GM21515 (cell line): ENCODE measurements around the gene GEN1.

Experiments
- ATAC-seq: cut with Tn5 transposase; IDR thresholded peaks from one replicate; pipeline ENCODE4 v1.9.1; 2021; ENCODE audit not compliant: unreplicated experiment

Gene GEN1, protein sequence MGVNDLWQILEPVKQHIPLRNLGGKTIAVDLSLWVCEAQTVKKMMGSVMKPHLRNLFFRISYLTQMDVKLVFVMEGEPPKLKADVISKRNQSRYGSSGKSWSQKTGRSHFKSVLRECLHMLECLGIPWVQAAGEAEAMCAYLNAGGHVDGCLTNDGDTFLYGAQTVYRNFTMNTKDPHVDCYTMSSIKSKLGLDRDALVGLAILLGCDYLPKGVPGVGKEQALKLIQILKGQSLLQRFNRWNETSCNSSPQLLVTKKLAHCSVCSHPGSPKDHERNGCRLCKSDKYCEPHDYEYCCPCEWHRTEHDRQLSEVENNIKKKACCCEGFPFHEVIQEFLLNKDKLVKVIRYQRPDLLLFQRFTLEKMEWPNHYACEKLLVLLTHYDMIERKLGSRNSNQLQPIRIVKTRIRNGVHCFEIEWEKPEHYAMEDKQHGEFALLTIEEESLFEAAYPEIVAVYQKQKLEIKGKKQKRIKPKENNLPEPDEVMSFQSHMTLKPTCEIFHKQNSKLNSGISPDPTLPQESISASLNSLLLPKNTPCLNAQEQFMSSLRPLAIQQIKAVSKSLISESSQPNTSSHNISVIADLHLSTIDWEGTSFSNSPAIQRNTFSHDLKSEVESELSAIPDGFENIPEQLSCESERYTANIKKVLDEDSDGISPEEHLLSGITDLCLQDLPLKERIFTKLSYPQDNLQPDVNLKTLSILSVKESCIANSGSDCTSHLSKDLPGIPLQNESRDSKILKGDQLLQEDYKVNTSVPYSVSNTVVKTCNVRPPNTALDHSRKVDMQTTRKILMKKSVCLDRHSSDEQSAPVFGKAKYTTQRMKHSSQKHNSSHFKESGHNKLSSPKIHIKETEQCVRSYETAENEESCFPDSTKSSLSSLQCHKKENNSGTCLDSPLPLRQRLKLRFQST

DNA sequence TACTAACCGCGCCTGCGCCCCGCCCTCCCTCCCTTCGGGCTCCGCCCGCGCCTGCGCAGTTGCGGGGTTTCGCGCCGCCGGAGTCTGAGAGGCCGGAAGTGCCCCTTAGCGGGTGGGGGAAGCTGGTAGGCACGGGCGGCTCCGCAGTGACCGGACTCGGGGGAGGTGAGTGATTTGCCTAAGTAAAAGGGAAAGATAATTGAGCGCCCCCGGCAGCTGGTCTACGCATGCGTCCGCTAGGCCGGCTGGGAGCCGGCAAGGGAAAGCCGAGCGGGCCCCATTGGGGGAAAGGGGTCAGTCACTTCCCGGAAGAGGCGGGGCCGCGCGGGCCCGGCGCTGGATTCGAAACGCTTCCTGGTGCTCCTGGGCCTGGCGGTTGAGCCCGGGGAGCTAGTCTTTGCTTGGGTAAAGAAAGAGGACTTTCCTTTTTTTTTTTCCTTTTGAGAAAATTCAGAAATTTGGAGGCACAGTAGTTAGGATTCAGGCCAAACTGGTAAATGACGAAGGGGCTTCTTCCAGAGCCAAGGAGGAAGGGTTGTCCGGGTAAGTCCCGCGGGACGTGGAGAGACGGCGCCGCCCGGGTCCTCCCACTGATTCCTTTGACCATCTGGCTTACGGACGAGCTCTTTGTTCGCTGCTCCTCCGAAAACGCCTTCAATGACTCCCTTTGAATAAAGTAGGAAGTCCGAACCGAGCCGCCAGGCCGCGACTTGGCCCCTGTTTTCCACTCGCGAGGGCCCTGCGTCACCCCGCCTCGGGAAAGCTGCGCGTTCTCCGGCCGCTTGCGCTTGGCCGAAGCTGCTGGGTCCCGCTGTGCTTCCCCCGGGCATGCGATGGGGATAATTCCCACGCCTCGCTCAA is at the start of gene GEN1, which contains the start of gene SMC6:
GEN1 (plus strand) TSS at position 336 of the 861 bp plus-strand sequence. CDS start 5,806 bp downstream, outside the sequence.
SMC6 (minus strand) TSS at position 8 of the 861 bp plus-strand sequence. CDS start 7,864 bp downstream, outside the sequence.
- ATAC-seq: peak; percentile 59

DNA sequence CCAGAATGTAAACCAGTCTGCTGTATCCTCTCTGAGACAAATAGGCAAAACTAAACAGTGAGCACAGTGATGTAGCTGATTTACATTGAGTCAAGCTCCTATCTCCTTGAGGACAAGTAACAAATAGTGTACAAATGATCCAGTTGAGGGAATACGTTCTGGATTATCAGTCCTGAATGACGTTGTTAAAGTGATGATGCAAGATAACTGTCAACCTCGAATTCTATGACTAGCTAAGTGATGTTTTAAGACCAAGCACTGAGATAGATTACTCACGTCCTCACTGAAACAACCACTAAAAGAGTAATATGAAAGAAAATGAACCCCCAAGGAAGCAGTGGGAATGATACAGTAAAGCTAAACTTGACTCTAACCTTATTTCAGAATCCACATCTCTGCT is 47.1 kb upstream of the GEN1 start:
- no peak for ATAC-seq

DNA sequence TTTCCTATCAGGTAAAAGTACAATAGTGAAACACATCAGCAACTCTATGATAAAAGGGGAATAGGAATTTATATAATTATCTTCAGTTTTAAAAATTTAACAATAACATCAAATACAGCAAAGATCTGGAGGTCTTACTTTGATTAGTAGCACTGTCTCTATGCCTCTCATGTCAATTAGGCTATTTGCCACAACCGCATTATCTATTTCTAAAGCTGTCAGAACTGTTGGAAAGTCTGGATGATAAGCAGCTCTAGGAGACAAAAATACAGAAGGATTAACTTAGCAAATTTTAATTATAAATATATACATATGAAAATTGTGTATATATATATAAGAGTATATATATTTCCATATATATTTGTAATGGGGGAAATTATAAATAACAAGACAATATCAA is 45.4 kb upstream of the GEN1 start:
- ATAC-seq: no peak

DNA sequence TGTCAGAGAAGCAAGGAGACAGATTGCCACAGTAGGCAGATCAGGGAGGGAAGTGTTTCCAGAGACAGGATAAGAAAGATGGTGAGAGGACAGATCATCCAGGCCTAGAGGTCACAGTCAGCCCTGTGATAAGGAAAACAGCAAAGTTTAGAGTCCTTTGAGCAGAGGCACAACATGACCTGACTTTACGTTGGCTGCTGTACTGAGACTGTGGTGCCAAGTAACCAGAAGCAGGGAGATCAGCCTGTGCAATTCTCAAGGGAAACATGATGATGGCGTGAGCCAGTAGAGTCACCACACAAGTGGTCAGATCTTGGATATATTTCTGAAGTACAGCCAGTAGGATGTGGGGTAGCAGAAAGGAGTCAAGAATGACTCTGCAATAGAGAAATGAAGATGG is 44.0 kb upstream of the GEN1 start:
- no peak for ATAC-seq

DNA sequence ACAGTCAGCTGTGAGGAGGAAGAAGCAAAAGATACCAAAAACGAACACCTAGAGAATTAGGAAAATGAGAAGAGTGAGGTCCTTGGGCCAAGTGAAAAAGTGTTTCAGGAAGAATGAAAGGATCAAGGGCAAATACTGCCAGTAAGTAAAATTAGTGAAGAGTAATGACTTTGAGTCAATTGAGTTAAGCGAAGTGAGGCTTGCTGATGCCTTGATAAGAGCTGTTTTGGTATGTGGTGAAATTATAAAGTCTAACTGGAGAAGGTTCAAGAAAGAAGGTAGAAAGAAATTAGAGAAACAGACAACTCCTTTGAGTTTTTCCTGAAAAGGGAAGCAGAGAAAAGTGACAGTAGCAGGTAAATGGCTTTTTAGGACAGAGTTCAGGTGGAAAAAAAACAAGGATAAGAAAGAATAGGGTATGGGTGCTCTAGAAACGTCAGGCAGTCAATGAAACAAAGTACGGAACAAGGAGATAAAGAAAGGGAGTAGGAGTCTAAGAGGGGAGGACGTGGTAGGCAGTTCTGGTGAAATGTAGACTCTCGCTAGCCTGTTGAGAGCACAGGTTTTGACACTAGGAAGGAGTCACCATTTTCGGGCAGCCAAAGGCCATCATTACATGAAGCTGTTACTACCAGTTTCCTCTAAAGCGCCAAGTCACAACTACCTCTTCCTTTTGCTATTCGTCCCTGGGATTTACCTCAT is 43.2 kb upstream of the GEN1 start:
- ATAC-seq: no peak

DNA sequence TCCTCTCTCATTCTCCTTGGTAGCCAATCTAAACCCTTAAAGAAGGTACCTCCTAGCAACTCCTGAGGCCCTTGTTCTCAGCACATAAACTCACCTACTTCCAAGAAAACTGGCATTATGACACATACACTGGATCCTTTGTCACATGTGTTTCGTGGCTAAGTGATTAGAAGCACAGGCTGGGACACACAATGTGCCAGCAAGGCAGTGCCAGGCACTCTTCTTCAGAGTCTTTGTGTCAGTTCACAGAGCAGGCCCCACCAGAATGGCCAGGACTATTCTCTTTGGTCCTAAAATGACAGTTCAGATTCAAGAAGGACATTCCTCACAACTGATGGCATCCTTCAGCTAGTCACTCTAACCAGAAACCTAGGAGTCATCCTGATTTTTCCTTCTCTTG is 40.6 kb upstream of the GEN1 start:
- ATAC-seq: no peak

DNA sequence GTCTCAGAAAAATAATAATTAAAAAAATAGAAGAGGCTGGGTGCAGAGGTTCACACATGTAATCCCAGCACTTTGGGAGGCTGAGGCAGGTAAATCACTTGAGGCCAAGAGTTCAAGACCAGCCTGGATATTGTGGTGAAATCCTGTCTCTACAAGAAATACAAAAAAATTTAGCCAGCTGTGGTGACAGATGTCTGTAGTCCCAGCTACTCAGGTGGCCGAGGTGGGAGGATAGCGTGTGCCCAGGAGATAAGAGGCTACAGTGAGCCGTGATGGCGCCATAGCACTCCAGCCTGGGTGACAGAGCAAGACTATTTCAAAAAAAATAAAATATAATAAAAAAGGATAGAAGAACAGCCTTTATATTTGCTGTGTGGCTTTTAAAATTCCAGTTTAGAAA is 36.3 kb upstream of the GEN1 start:
- ATAC-seq: no peak

DNA sequence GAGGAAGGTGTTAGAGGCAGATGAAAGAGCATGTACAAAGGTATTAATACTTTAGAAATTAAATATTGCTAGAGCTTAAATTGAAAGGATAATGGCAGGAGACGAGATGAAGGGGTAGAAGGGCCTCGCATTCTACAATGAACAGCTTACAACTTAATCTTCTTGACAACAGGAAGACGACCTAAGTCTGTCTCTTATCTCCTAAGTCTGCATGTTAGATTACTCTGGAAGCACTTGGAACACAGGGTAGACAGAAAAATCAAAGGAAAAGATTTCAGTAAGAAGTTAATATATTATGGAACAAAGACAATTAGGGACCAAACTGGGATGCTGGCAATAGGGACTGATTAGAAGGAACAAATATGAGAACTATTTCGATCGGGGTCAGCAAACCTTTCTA is 35.2 kb upstream of the GEN1 start:
- ATAC-seq: no peak

DNA sequence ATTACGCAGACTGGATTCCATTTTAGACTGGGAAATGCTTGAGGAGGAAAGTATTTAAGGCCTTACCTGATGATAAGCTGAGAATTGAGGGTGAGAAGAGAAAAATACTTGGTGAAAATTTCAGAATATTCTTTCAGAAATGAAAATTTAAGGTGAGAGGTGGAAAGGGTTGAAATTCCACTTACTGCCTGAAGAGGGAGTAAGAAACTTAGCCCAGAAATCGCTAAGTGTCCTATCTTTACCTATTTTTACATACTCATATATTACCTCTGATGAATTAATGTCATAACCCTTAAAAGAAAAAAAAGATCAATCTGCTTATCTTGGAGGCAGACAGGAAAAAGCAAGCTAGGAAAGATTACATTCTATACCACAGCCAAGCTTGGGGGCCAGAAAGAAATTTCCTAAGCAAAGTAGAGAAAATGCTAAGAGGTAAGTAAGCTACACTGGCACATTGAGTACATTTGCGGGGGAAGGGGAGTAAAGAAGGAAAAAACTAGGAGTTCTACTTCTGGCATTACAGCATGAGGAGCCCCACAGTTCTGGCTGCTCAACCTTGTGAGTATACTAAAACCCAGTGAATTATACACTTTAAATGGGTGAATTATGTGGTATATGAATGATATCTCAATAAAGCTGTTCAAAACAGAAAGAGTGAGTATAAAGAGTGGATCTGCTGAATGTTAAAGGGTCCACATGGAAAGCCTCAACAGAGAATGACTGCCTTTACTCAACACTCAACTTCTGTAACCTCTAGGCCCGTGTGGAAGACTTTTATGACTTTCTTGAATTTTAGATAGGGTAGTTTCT is 34.2 kb upstream of the GEN1 start:
- no peak for ATAC-seq

DNA sequence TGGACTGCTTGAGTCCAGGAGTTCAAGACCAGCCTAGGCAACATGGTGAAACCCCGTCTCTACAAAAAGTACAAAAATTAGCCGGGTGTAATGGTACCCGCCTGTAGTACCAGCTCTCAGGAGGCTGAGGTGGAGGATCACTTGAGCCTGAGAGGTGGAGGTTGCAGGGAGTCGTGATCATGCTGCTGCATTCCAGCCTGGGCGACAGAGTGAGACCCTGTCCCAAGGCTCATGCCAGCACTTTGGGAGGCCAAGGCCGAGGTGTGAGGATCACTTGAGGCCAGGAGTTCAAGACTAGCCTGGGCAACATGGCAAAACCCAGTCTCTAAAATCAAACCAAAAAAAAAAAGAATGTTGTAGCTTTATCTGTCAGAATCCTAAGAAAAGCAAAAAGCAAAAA is 25.7 kb upstream of the GEN1 start:
- no peak for ATAC-seq

DNA sequence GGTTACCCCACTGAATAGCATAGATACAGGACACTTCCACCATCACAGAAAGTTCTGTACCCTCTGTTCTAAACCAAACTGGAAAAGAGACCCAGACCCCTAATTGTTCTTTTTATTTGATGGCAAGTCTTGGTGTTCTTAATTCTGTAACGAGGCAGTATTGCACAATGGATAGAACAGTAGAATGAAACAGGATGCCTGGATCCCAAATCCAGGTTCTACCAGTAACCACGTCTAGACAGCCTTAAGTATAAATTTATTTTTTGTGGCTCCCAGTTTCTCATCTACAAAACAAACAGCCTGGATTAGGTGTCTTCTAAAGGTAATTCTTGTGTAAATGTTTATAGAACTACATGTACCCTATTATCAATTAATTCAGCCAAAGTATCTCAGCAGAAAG is 24.1 kb upstream of the GEN1 start:
- no peak for ATAC-seq

DNA sequence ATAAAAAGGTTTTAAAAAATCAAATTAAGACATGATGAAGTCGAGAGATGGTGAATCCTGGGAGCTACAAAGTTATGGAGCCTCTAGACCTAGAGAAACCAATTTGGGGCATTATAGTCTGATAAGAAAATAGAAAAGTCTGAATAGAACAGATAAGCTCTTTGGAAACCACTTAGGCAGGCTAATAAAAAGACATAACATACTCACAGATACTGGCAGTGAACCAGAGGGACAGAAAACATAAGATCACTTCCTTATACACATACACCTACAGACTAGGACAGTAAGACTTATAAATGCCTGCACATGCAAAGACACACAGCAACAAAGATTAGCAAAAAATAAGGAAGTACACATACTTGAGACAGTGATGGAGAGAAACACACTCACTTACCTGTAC is 20.3 kb upstream of the GEN1 start:
- no peak for ATAC-seq

DNA sequence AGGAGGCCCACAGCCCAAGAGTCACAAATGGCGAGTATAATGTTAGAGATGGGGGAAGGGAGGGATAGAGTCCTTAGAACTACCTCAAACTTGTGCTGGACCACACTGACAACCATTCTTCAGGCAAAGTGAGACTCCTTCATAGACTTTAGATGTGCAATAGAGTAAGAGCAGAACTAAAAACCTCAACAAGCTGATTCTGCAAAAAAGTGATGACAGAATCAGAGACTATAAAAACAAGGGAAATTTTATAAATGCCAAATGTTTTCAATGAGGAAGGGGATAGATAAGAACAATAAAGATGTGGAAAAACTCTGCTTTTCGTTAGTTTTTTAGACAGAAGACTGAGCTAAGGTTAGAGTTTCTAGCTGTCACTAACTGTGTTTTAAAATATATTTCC is 18.1 kb upstream of the GEN1 start:
- ATAC-seq: no peak

DNA sequence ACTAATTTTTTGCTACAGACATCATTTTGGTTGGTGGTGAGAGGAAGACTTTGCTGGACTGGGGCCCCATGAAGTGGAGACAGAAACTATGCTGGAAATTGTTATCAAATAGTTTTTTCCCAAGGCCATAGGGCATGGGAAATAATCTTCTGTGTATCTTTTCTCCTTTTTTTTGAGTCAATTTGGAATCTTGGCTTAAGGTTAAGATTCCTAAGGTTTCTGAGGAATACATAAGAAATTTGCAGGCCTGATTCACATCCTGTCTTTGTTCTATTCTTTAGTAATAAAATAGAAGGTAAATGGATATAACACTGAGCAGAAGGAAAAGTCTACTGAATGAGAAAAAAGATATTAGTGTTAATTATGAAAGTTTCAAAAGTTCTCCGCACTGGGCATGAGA is 16.9 kb upstream of the GEN1 start:
- ATAC-seq: no peak

DNA sequence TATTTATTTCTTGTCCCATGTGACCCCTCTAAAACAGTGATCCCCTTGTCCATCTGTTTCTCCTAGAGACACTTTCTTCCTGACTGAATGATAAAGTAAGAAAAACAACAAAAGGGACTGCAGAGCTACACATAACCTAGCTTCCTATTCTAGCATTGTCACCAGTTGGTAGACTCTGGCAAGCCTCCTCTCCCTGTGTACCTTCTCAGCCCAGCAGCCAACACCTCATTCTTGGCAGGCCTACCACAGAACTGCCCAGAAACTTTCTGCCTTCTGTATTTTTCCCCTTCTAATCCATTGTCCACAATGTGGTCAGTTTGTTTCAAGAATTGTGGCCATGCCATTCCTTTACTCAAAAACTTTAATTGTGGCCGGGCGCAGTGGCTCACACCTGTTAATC is 13.7 kb upstream of the GEN1 start:
- no peak for ATAC-seq

DNA sequence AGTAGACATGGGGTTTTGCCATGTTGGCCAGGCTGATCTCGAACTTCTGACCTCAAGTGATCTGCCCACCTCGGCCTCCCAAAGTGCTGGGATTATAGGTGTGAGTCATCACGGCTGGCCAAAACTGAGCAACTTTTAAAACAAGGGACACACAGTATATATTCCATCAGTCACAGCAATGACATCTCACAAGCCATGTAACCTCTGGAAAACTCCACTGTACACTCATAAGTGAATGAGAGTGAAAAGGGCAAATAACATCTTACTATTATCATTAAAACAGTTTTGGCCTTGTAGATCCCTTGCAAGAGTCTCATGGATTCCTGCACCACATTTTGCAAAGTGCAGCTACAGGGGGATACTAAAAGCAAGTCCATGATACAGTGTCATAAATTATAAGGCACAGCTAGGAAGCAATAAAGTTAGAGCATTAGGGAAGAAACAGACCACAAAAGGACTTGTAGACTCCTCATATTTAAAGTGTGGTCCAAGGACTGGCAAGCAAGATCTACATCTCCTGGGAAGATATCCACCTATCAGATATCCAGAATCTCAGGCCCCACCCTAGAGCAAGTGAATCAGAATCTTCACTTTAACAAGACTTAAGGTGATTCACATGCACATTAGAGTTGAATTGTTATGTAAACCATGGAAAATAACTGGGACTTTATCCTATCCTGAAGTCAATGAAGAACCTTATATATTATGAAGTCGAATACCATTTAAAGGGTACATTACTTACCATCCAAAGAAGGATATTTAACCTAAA is 6.1 kb upstream of the GEN1 start:
- no peak for ATAC-seq

DNA sequence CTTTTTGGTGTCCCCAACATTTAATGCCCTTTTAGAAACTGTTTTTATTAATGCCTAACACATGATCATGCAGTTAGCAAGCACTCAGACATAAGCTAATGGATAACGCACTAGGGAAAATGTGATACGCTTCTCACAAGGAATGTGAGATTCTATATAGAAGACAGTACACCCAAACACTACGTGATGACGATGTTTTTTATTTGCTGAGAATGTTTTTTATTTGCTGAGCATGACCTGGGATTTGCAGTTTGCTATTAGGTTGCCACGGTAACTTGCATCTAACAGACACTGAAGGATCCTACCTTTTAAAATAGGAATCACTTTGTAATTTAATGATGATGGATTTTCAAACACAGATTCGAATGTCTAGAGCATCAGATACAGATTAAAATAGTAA is 5.2 kb upstream of the GEN1 start:
- no peak for ATAC-seq

DNA sequence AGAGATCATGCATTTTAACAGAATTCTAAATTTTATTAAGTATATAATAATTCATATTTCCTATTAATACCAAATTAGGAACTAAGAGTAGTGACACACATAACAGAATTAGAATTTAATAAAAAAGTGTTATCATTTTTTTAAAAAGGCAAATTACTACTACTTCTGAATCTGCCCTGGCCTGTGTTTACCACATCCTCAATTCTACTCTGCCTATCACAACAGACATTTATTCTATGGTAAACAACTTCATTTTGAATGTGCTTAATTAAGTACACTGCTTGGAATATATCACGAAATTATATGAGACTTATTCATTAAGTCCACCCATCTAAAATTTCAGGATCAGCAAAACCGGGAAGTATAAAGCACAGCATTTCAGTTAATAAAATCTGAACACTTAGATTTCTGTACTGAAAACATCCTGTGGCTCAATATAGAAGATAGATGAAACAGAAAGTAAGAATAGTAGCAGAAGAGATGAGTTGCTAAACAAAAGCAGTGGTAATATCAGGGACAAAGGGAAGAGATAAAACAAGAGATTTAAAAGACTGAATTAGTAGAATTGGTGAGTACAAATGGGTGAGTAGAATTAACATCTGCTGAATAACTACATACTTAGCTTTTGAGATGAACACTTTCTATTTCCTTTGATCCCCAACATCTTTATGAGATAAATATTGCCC is 4.0 kb upstream of the GEN1 start:
- peak; percentile 22 for ATAC-seq
